H1 (cell line): Measurements from ENCODE around the gene NOC4L. TPM values are rescaled to one million over a fixed set of nuclear protein-coding genes. Genes with fewer than 3 reads are reported as not detected.

Experiments
- CTCF ChIA-PET: fragments of 300-600 bp; sonication (Branson Sonifier 250); formaldehyde crosslinking; loops from one replicate; lab custom pipeline; 2021; ENCODE audit not compliant: partially characterized antibody; lab: Charles Lee
- POLR2A ChIA-PET: fragments of 300-600 bp; sonication (Branson Sonifier 250); formaldehyde crosslinking; loops from one replicate; lab custom pipeline; 2021; ENCODE audit warnings: inconsistent platforms; ENCODE audit not compliant: partially characterized antibody; lab: Charles Lee
- DNase-seq, 2 experiments: peaks; one replicate each; pipeline versions ENCODE4 v3.0.0 to v3.0.0-alpha.2; 2010 to 2022; ENCODE audit warnings: low spot score in 2 of 2, low read depth in 1 of 2, mixed read lengths in 1 of 2
- FAIRE-seq: peaks from 2 replicates; lab custom pipeline; 2011; peaks lifted over from hg19 to GRCh38; lab: Jason Lieb, UNC
- H2AFZ ChIP-seq: 2 replicates; pipeline ENCODE4 v1.8.1; 2012; ENCODE audit warnings: low read length, inconsistent platforms
- H2AK5ac ChIP-seq: 2 replicates; pipeline ENCODE4 v1.6.1; 2013; ENCODE audit warnings: low read depth, low read length
- H2BK120ac ChIP-seq: replicated peaks from 2 replicates; pipeline ENCODE3; 2013; ENCODE audit warnings: low read depth, low read length, inconsistent platforms
- H2BK12ac ChIP-seq: 2 replicates; pipeline ENCODE4 v1.6.1; 2013; ENCODE audit warnings: low read depth, low read length
- H2BK15ac ChIP-seq: 2 replicates; pipeline ENCODE4 v1.6.1; 2013; ENCODE audit warnings: low read length
- H2BK20ac ChIP-seq: 2 replicates; pipeline ENCODE4 v1.6.1; 2013; ENCODE audit warnings: low read length
- H2BK5ac ChIP-seq: 2 replicates; pipeline ENCODE4 v1.6.1; 2013; ENCODE audit warnings: low read depth, low read length
- H3K14ac ChIP-seq: 2 replicates; pipeline ENCODE4 v1.6.1; 2013; ENCODE audit warnings: inconsistent platforms; ENCODE audit not compliant: insufficient read length
- H3K18ac ChIP-seq: 2 replicates; pipeline ENCODE4 v1.6.1; 2013; ENCODE audit warnings: low read length; ENCODE audit errors: extremely low read depth
- H3K23ac ChIP-seq: 2 replicates; pipeline ENCODE4 v1.6.1; 2013; ENCODE audit warnings: inconsistent platforms; ENCODE audit not compliant: insufficient read length
- H3K23me2 ChIP-seq: 2 replicates; pipeline ENCODE4 v1.6.1; 2013; ENCODE audit warnings: low read depth, low read length
- H3K27ac ChIP-seq: 2 replicates; pipeline ENCODE4 v1.6.1; 2011; ENCODE audit warnings: low read depth, low read length, inconsistent platforms
- H3K27me3 ChIP-seq, 4 experiments: replicated peaks in 1 of 4; 1 replicate in 1 of 4; 2 replicates in 3 of 4; pipeline versions ENCODE4 v1.6.1 to v1.8.1; 2011 to 2013; ENCODE audit warnings: low read length in 3 of 4, mild to moderate bottlenecking in 3 of 4, inconsistent platforms in 2 of 4, mixed read lengths in 2 of 4, moderate library complexity in 1 of 4; ENCODE audit not compliant: control insufficient read depth in 3 of 4, insufficient read depth in 3 of 4; ENCODE audit errors: extremely low read depth in 1 of 4
- H3K36me3 ChIP-seq, 4 experiments: 2 replicates each; pipeline versions ENCODE4 v1.6.1 to v1.8.1; 2011 to 2013; ENCODE audit warnings: mild to moderate bottlenecking in 4 of 4, low read length in 3 of 4, moderate library complexity in 2 of 4, control low read depth in 1 of 4, inconsistent platforms in 1 of 4; ENCODE audit not compliant: insufficient read depth in 4 of 4, control insufficient read depth in 2 of 4
- H3K4ac ChIP-seq: replicated peaks from 2 replicates; pipeline ENCODE3; 2013; ENCODE audit warnings: low read length, low read depth, mixed read lengths, inconsistent platforms; ENCODE audit not compliant: insufficient read length
- H3K4me1 ChIP-seq, 4 experiments: replicated peaks in 1 of 4; 1 replicate in 1 of 4; 2 replicates in 3 of 4; pipeline versions ENCODE4 v1.6.1 to v1.8.1; 2011 to 2013; ENCODE audit warnings: low read length in 3 of 4, inconsistent platforms in 2 of 4, mixed read lengths in 1 of 4; ENCODE audit not compliant: insufficient read depth in 4 of 4, control insufficient read depth in 3 of 4
- H3K4me2 ChIP-seq, 2 experiments: 2 replicates each; pipeline versions ENCODE4 v1.6.1 to v1.8.1; 2011 to 2013; ENCODE audit warnings: low read depth in 2 of 2, low read length in 2 of 2, control low read depth in 1 of 2, inconsistent platforms in 1 of 2, mild to moderate bottlenecking in 1 of 2; ENCODE audit not compliant: insufficient read depth in 1 of 2
- H3K4me3 ChIP-seq, 4 experiments: fragments of 200-600, 300-600 bp in 1 of 4; sonication (generic), shearing (Covaris generic), sonication (Bioruptor Twin) in 1 of 4; 2 replicates each; pipeline versions ENCODE4 v1.5.1 to v1.8.1; 2011 to 2016; ENCODE audit warnings: low read length in 4 of 4, low read depth in 3 of 4, control low read depth in 2 of 4, inconsistent platforms in 2 of 4, mild to moderate bottlenecking in 2 of 4, mixed read lengths in 1 of 4, moderate library complexity in 1 of 4; ENCODE audit not compliant: insufficient read depth in 2 of 4; ENCODE audit errors: extremely low read depth in 1 of 4
- H3K56ac ChIP-seq: replicated peaks from 2 replicates; pipeline ENCODE3; 2013; ENCODE audit warnings: low read depth, mild to moderate bottlenecking, mixed read lengths, low read length, inconsistent platforms; ENCODE audit not compliant: insufficient read length
- H3K79me1 ChIP-seq: 2 replicates; pipeline ENCODE4 v1.6.1; 2013; ENCODE audit warnings: low read depth, low read length, control low read depth
- H3K79me2 ChIP-seq, 2 experiments: 2 replicates each; pipeline versions ENCODE4 v1.6.1 to v1.8.1; 2012 to 2013; ENCODE audit warnings: low read length in 2 of 2, mild to moderate bottlenecking in 2 of 2, inconsistent platforms in 1 of 2; ENCODE audit not compliant: insufficient read depth in 2 of 2, control insufficient read depth in 1 of 2
- H3K9ac ChIP-seq, 4 experiments: replicated peaks in 1 of 4; 1 replicate in 1 of 4; 2 replicates in 3 of 4; pipeline versions ENCODE4 v1.6.1 to v1.8.1; 2011 to 2013; ENCODE audit warnings: low read depth in 3 of 4, low read length in 3 of 4, control low read depth in 2 of 4, mild to moderate bottlenecking in 2 of 4, moderate library complexity in 2 of 4, inconsistent platforms in 1 of 4; ENCODE audit errors: extremely low read depth in 1 of 4
- H3K9me3 ChIP-seq, 2 experiments: 2 replicates each; pipeline versions ENCODE4 v1.6.1 to v1.8.1; 2012 to 2013; ENCODE audit warnings: mild to moderate bottlenecking in 2 of 2, moderate library complexity in 2 of 2, control low read depth in 1 of 2, inconsistent platforms in 1 of 2, low read depth in 1 of 2, low read length in 1 of 2, mixed read lengths in 1 of 2; ENCODE audit not compliant: insufficient read depth in 2 of 2
- H4K20me1 ChIP-seq, 2 experiments: replicated peaks in 1 of 2; 2 replicates each; pipeline versions ENCODE3 to v1.8.1; 2011 to 2013; ENCODE audit warnings: inconsistent platforms in 2 of 2, low read length in 2 of 2, mild to moderate bottlenecking in 1 of 2; ENCODE audit not compliant: insufficient read depth in 2 of 2, control insufficient read depth in 1 of 2
- H4K5ac ChIP-seq: 2 replicates; pipeline ENCODE4 v1.6.1; 2013; ENCODE audit warnings: low read length, low read depth, mixed read lengths, inconsistent platforms; ENCODE audit not compliant: insufficient read length
- H4K8ac ChIP-seq: 2 replicates; pipeline ENCODE4 v1.8.0; 2013; ENCODE audit warnings: mild to moderate bottlenecking, moderate library complexity, low read length, inconsistent platforms; ENCODE audit not compliant: insufficient read depth; ENCODE audit errors: extremely low read depth
- H4K91ac ChIP-seq: replicated peaks from 2 replicates; pipeline ENCODE3; 2013; ENCODE audit warnings: low read length, mixed read lengths, inconsistent platforms; ENCODE audit not compliant: insufficient read length
- BCL11A ChIP-seq, 2 experiments: IDR thresholded peaks; one replicate each; pipeline ENCODE4 v1.6.1; 2011; ENCODE audit warnings: low read depth in 2 of 2, low read length in 2 of 2, mild to moderate bottlenecking in 2 of 2
- CREB1 ChIP-seq: IDR thresholded peaks from 2 replicates; pipeline ENCODE4 v1.6.1; 2012; ENCODE audit warnings: inconsistent platforms
- E2F6 ChIP-seq: IDR thresholded peaks from 2 replicates; pipeline ENCODE4 v1.6.1; 2012; ENCODE audit warnings: inconsistent platforms
- FOSL1 ChIP-seq: IDR thresholded peaks from 2 replicates; pipeline ENCODE4 v1.6.1; 2011; ENCODE audit warnings: mild to moderate bottlenecking, low read depth, low read length, moderate library complexity; ENCODE audit not compliant: insufficient read depth
- GTF2F1 ChIP-seq: IDR thresholded peaks from 2 replicates; pipeline ENCODE4 v1.6.1; 2012; ENCODE audit warnings: low read depth, low read length, improper control_type of control experiment, borderline replicate concordance
- JUN ChIP-seq: IDR thresholded peaks from 2 replicates; pipeline ENCODE4 v1.6.1; 2011; ENCODE audit warnings: low read depth, mild to moderate bottlenecking, improper control_type of control experiment, low read length
- KDM1A ChIP-seq: fragments of 200-600, 300-600 bp; sonication (generic); IDR thresholded peaks from 2 replicates; pipeline ENCODE4 v1.7.1; 2016; ENCODE audit warnings: mild to moderate bottlenecking, low read length, borderline replicate concordance
- RBBP5 ChIP-seq: IDR thresholded peaks from 2 replicates; pipeline ENCODE4 v1.7.1; 2012; ENCODE audit warnings: low read depth, mild to moderate bottlenecking, inconsistent platforms, low read length, moderate library complexity, borderline replicate concordance
- SIN3A ChIP-seq, 2 experiments: IDR thresholded peaks in 1 of 2; conservative IDR thresholded peaks in 1 of 2; 2 replicates each; pipeline ENCODE4 v1.6.1; 2011 to 2012; ENCODE audit warnings: low read length in 2 of 2, improper control_type of control experiment in 1 of 2, low read depth in 1 of 2, mild to moderate bottlenecking in 1 of 2
- SP1 ChIP-seq: IDR thresholded peaks from 2 replicates; pipeline ENCODE4 v1.6.1; 2011; ENCODE audit warnings: low read depth, low read length
- WGBS, 2 experiments: shearing (Covaris generic) in 1 of 2; methylation state at CpG; one replicate each; pipeline versions ENCODE4 v1.1.6 to v1.1.7; 2013 to 2015; ENCODE audit warnings: low lambda C conversion rate in 2 of 2, mixed read lengths in 2 of 2, inconsistent platforms in 1 of 2, low coverage in 1 of 2, missing lambda C conversion rate in 1 of 2; ENCODE audit not compliant: insufficient replicate concordance in 2 of 2, insufficient coverage in 1 of 2, insufficient read length in 1 of 2; ENCODE audit errors: extremely low coverage in 1 of 2, missing lambda C conversion rate in 1 of 2; 5-methylcytosine and 5-hydroxymethylcytosine counted together
- polyA plus RNA-seq, 7 experiments: library from polyadenylated mRNA; depleted of rRNA in 3 of 7; stranded (reverse) in 5 of 7; unstranded in 2 of 7; fragments of >200 nt in 5 of 7; fragments of 200-250 nt in 2 of 7; gene quantifications; 1 replicate in 5 of 7; 2 replicates in 1 of 7; 4 replicates in 1 of 7; pipeline versions ENCODE4 v1.2.1 to v1.2.3, GENCODE V29; 2011 to 2013; ENCODE audit warnings: missing spikeins in 2 of 7, mixed read lengths in 2 of 7
- total RNA-seq: library from RNA; stranded (reverse); fragmentation: NEBNext Ultra II Directional; extraction: Animal tissue kit (Norgen Biotek cat#: 25700); gene quantifications from 2 replicates; pipeline ENCODE4 v1.2.1, GENCODE V29; 2021
- TF ChIP-seq, protein P1 (sequence below): IDR thresholded peaks from 2 replicates; pipeline ENCODE4 v1.6.1; 2011; ENCODE audit warnings: low read depth, mild to moderate bottlenecking, low read length; ENCODE audit not compliant: insufficient read depth

Gene NOC4L
- total and polyA plus RNA-seq, 2 of the 8 experiments (the other 6 are each of a cell fraction or from before 2014, with no cell fraction given): 26.8 to 40.3 TPM

DNA sequence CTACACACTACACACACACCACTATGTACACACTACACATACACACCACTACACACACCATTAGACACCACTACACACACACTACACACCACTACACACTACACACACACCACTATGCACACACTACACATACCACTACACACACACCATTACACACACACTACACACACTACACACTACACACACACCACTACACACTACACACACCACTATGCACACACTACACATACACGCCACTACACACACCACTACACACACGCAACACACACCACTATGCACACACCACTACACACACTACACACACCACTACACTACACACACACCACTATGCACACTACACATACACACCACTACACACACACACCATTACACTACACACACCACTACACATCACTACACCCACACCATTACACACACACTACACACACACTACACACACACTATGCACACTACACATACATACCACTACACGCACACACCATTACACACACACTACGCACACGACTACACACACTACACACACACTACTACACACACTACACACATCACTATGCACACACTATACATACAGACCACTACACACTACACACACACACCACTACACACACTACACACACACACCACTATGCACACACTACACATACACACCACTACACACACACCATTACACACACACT is 13.6 kb downstream of the NOC4L start:
- Histone ChIP-seq H3K9ac (peak overlapping the region in 2 of 4 experiments; percentile 19 to 22; a peak in 2 of 7 replicates), H3K27me3 (peaks cover 0 to 4% (median 0%) of the 10 kb centered on the region in 4 experiments; a peak in 3 of 7 replicates), H3K79me2 (peaks cover 0 to 3% of the 10 kb centered on the region in 2 experiments; a peak in 1 of 4 replicates), H3K4ac (no peak overlapping the region), H3K27ac (no peak overlapping the region), H4K20me1 (peaks cover 0 to 31% of the 10 kb centered on the region in 2 experiments), H4K8ac (no peak overlapping the region; the same call in 1 of the 2 replicates), H3K14ac (no peak overlapping the region), H3K36me3 (peaks cover 8 to 25% (median 20%) of the 10 kb centered on the region in 4 experiments; a peak in 5 of 8 replicates), H3K23me2 (peaks cover 31% of the 10 kb centered on the region), H3K4me1 (peaks cover 0 to 3% (median 1%) of the 10 kb centered on the region in 4 experiments; a peak in 4 of 7 replicates), H3K56ac (peak overlapping the region; percentile 100), H3K9me3 (peaks cover 0 to 20% of the 10 kb centered on the region in 2 experiments; a peak in 3 of 4 replicates), H4K91ac (peak overlapping the region; percentile 74), H3K4me2 (no peak overlapping the region; a peak in 1 of 4 replicates), H2AFZ (no peak overlapping the region), H2BK5ac (no peak overlapping the region), H2AK5ac (peak overlapping the region; percentile 6; the same call in 1 of the 2 replicates), H2BK20ac (no peak overlapping the region), H2BK15ac (no peak overlapping the region), H3K18ac (no peak overlapping the region), H3K23ac (no peak overlapping the region), H2BK12ac (no peak overlapping the region), H4K5ac (no peak overlapping the region), H2BK120ac (no peak overlapping the region), H3K4me3 (no peak overlapping the region), H3K79me1 (peaks cover 10% of the 10 kb centered on the region; the same call in 1 of the 2 replicates)
- ChIA-PET POLR2A (no interaction called here), CTCF (no interaction called here)
- DNase-seq (no peak), FAIRE-seq (no peak)
- WGBS, 2 experiments: 91 to 100% methylated on average over 5 of the region's 5 CpGs
- TF ChIP-seq KDM1A: no peak
- no peak for TF ChIP-seq CREB1
- TF ChIP-seq GTF2F1: no peak
- TF ChIP-seq E2F6: no peak
- TF ChIP-seq FOSL1: no peak
- TF ChIP-seq RBBP5: no peak
- TF ChIP-seq SP1: no peak
- TF ChIP-seq, protein P1, sequence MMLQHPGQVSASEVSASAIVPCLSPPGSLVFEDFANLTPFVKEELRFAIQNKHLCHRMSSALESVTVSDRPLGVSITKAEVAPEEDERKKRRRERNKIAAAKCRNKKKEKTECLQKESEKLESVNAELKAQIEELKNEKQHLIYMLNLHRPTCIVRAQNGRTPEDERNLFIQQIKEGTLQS: no peak
- TF ChIP-seq SIN3A (conservative IDR thresholded peaks at IDR 0.05 in 1 of 2, IDR thresholded peaks at IDR 0.05 in 1 of 2; ENCODE audit: low read depth in 1 of 2, low read length in 2 of 2): no peak
- TF ChIP-seq BCL11A (IDR thresholded peaks at IDR 0.05; ENCODE audit: low read depth in 2 of 2, low read length in 2 of 2): no peak
- TF ChIP-seq JUN: no peak
